HG03064 (cell line): ENCODE measurements around the gene TMEM156.
"Not testable (repeated sequence)": the region's sequence is repeated elsewhere in the genome, so short reads cannot be mapped to it uniquely, and the experiment has no call there.

Experiments used
- ATAC-seq: cut with Tn5 transposase; IDR thresholded peaks from one replicate; pipeline ENCODE4 v1.9.1; 2021; ENCODE audit warnings: low read depth; ENCODE audit not compliant: unreplicated experiment

Gene TMEM156

DNA sequence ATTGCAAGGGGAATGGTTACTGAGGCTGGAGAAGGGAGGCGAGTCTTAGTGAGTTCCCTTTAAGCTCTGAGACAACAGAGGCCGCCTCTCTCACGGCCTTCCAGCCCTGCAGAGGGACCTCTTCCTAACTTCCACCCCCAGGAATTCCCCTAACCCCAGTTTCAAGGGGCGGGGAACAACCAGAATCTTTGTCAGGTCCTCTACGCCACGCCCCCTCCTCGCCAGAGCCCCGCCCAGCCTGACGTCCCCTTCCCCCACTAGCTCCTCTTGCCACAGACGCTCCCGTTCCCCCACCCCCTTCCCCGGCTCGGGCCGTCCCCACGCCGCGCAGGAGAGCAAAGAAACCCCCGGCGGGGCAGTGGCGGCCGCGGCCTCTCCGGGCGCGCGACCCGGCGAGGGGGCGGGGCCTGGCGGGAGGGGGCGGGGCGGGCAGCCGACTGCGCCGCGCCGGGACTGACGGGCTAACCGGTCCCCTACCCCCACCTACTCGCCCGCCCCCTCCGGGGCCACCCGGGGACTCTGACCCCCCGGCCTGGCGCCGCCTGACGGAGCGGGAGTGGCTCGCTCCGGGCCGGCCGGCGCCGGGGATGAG is 12.3 kb upstream of the TMEM156 start:
- ATAC-seq, result peak; percentile 66

DNA sequence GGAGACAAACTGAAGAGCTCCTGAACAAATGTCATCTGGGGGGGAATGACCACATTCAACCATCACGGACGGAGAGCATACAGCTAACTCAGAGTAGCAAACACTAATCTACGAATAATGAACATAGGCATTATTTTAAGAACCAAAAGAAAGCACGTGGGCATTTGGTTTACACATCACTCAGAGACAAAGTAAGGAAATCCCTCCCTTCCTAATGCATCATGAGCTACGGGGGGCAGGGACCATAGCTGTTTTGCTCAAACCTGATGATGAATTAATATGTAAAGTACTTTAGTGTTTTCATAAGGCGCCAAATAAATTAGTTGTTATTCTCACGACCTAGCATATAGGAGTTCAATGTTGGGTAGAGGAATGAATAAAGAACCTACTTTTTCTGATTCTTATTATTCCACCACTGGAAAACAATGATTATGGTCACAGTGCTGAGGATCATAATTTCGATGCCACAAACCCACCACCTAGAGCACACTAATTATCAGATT is 11.7 kb upstream of the TMEM156 start:
- no peak for ATAC-seq

DNA sequence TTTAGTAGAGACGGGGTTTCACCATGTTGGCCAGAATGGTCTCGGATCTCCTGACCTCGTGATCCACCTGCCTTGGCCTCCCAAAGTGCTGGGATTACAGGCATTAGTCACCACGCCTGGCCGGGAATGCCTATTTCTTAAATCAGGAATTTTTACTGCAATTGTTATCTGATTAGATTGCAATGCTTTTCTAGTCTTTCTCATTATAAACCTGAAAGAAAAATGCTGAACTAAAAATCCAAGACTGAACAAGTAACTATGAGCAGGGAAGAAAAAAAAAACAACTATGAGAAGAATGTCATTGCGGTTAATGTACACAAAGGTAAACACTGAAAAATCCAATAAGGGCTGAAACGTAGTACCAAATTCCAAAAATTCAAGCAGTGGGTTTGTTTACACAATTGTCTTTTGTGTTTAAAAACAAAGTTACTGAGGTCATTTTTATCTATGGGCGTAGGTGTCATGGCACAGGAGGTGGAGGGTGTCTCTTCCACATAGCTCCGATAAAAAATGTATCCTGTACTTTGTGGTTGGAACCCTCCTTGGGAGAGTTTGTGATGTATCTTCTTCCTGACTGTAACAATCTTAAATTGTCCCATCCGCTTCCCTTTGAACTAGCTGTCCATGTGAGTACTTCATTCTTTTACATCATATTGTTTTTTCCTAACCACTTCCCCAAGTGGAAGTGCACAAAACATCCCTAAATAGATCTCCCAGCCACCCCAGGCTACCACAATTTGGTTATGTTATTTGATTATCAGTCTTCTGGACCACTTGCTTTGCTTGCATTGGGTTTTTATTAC is 11.1 kb upstream of the TMEM156 start:
- ATAC-seq, result no peak

DNA sequence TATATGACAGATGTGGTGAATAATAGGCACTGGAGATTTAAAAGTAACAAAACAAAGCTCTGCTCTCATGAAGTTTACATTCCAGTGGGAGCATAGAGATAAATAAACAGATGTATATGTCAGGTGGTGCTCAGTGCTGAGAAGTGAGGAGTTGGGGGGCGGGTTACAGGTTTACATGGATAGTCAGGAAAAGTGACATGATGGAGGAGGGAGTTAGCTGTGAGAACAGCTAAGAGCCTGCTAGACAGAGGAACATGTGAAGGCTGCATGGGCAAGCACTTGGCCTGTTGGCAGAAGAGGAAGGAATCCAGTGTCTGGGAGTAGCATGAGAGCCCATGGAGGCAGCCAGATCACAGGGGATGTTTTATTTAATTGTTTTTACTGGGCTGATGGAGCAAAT is 10.2 kb upstream of the TMEM156 start:
- no peak for ATAC-seq

DNA sequence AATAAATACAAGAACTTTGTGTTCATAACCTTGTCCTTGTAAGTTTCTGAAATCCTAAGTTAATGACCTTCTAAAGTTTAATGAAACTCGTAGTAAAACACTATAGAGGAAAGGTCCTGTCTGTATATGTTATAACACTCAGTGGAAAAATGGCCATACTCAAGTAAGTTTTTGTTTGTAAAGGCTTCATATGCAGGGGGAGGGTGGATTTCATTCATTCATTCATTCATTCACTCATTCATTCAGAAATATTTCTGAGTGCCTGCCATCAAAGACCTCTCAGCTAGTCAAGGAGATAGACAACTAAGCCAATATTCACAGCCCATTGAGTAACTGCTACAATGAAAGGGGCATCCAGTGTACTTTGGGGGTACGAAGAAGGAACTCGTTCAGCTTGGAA is 6.9 kb upstream of the TMEM156 start:
- no peak for ATAC-seq

DNA sequence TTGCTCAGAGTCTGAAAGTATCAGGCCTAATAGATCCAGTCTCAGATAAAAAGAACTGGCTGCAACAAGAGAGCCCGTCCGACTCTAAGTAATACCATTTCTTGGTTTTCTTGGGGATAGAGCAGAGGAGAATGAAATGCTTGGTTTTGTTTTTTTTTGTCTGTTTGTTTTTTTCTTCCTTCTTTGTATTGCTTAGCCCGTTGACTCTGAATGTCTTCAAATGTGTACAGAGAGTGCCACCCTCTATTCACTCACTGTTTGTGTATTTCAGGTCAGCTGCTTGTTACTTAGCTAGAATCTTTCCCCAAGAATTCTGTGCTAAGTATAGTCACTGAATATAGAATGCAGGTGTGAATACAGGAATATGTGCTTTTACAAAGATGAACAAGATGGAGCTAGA is 5.7 kb upstream of the TMEM156 start:
- no peak for ATAC-seq

DNA sequence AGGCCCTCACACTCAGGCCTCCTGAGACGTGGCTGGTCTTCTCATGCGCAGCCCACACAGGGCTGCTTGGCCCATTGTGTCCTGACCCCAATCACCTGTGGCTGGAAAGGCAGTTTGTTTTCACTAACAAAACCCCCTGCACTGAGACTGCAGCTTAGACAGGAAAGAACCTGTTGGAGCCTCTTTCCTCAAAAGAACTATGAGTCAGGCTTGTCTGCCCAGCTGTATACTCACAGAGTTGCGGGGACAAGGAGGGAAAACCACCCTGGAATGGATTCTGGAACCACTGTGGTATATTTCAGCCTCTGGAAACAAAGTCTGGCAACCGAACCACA is 5.2 kb upstream of the TMEM156 start:
- ATAC-seq, result no peak

DNA sequence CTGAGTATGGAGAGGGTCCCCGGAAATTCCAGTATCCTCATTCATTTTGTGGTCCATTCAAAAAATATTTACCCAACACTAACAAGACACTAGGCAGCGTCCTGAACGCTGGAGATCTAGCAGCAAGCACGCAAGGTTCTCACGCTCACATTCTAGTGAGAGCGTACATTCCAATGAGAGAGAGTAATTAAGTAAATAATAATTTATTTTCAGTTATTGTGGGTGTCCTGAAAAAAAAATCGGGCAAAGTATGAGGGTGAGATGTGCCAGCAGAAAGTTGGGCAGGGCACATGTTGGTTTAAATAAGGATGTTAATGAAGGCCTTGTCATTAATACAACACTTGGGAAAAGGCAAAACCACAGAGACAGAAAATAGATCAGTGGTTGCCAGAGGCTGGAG is 4.0 kb upstream of the TMEM156 start:
- no peak for ATAC-seq

DNA sequence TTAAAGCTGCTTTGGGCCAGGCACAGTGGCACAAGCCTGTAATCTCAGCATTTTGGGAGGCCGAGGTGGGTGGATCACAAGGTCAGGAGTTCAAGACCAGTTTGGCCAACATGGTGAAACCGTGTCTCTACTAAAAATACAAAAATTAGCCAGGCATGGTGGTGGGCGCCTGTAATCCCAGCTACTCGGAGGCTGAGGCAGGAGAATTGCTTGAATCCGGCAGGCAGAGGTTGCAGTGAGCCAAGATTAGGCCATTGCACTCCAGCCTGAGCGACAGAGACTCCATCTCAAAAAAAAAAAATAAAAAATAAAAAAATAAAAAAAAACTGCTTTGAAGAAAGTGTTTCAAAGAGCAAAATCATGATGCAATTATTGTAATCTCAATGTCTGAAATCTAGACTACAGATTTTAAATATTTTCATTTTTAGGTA is 604 bp downstream of the TMEM156 start:
- not testable (repeated sequence) for ATAC-seq

DNA sequence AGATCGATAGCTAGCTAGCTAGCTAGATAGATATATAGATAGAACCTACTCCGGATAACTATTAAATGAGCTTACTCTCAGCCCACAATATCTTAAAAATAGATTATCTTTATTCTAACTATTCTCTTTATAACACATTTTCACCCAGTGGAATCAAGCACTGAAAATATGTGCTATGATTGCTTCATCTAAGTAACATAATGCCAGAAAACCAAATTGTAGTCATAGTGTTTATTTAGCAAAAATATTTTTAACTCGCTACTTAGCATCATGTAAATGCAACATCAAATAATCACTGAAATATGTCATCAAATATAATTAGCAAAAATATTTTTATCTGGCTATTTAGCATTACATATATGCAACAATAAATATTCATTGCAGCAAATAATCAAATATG is 1.5 kb downstream of the TMEM156 start:
- ATAC-seq, result no peak

DNA sequence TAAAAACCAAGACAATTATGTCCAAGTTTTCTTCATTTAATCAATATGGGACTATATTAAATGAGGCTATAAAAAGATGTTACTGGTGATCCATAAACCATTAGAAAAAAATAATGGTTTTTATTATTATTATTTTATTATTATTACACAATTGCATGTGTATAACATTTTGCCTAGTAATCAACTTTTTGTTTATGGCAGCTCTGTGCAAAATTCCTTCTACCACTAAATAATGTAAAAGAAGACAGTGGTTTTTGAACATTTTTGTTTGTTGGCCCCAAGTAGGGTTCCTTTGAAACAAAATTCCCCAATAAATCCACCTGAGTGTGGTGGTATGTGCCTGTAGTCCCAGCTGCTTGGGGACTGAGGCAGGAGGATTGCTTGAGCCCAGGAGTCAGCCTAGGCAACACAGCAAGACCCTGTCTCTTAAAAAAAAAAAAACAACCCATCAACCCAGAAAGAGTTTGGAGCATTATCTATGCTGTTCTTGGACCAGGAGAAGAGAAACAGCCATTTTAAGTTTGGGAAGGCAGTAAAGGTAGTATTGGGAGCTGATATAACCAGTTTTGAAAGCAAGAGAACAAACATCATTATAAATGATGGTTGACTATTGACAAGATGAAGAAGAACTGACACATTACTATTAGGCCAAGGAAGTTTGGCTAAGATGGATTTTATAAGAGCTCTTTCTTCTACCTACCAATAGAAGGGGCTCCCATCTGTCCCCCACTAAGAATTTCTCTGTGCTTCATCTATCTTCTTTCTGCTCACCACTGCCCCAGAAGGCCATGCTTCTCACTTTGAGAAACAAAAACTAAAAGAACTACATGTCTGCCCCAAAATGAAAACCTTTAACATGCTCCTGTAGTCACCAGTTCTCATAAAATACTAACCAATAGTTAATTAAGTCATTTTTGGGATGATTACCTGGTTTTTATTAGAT is 2.2 kb downstream of the TMEM156 start:
- ATAC-seq, result no peak

DNA sequence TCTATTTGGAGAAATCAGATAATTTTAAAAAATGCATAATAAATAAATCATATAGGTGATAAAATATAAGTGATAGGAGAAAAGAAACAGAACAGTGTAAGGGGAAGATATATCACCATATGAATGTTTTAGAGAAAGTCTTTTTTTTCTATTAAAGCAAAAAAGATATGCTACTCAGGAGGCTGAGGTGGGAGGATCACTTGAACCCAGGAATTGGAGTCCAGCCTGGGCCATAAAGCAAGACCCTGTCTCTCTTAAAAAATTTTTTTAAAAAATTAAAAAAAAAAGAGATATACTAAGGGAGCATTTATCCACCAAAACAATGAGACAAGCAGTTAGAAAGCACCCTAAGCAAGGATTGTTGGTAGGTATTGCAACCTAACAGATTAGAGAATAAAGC is 6.1 kb downstream of the TMEM156 start:
- no peak for ATAC-seq

DNA sequence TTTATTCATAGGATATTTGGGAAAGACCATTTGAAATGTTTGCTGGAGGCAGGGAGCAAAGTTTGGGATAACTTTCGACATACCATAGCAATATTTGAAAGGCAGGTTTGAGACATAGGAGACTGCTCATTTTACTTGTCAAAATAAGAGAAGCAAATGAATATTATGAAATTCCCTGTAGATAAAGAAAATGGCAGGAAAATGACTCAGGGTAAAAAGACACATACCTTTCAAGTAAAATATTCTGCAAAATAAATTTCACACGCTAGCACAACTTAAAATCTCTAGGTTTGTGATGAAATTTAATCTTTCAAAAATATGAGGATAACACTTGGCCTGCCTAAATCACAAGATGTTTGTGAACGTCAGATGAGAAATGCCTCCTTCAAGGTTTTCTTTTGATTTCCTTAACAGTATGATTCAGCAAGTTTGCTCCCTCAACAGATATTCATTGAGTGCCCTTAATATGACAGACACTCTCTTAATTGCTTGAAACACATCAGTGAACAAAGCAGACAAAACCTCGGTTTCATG is 6.6 kb downstream of the TMEM156 start:
- ATAC-seq, result no peak

DNA sequence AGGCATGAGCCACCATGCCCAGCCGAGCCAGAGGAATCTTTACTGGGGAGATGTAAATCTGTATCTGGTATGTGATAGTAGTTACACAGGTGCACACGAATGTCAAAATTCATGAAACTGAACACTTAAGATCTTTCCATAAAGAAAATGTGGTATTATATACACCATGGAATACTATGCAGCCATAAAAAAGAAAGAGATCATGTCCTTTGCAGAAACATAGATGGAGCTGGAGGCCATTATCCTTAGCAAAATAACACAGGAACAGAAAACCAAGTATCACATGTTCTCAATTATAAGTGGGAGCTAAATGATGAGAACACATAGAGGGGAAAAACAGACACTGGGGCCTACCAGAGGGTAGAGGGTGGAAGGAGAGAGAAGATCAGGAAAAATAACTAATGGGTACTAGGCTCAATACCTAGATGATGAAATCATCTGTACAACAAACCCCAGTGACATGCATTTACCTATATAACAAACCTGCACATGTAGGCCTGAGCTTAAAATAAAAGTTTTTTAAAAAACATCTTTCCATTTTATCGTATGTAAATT is 7.8 kb downstream of the TMEM156 start:
- ATAC-seq, result no peak

DNA sequence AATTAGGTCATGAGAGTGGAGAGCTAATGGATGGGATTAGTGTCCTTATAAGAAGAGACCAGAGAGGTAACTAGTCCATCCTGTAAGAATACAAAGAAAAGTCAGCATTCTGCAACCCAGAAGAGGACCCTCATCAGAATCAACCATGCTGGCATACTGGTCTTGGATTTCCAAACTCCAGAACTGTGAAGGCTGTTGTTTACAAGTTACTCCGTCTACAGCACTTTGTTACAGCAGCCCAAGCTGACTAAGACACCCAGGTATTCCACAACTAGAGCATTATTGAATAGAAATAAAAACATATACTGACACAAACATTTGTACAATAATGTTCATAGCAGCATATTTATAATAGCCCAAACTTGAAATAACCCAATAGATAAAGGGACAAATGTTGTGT is 9.2 kb downstream of the TMEM156 start:
- no peak for ATAC-seq

DNA sequence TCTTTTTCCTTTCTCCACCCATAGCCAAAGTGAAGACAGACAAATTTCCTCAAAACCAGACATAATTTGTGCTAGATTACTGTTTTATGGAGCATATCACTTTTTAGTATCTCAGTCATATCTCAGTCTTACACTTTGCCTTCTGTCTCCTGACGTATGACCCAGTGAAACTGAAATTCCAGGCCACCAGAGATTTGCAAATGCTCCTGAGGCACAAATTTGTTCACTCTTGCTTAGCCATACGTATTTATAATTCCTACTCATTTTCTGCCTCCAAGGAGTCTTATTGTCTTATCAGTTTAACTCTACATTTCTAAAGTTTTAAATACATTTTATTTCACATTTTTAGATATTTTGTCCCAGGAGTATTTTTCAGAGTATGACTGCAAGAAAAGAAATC is 10.0 kb downstream of the TMEM156 start:
- ATAC-seq, result no peak

DNA sequence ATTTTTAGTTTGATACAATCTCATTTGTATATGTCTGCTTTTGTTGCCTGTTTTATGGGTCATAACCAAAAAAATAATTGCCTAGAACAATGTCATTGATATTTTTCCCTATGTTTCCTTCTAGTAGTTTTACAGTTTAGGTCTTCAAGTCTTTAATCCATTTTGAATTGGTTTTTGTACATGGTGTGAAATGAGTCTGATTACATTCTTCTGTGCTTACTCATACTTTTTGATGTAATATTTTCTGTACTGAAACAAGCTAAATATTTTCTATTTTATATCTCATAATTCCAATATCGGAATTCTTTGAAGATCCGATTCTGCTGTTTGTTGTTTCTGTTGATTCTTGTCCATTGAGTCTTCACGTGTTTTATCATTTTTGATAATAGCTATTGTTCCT is 10.6 kb downstream of the TMEM156 start:
- ATAC-seq, result no peak

DNA sequence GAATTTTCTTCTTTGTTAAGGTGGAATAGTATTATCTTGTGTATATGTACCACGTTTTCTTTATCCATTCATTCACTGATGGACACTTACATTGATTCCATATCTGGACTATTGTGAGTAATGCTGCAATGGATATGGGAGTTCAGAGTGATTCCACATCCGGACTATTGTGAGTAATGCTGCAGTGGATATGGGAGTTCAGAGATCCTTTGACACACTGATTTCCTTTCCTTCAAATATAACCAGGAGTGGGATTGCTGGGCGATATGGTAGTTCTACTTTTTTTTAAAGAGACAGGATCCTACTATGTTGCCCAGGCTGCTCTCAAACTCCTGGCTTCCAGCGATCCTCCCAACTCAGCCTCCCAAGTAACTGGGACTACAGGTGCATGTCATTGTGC is 12.1 kb downstream of the TMEM156 start:
- no peak for ATAC-seq

DNA sequence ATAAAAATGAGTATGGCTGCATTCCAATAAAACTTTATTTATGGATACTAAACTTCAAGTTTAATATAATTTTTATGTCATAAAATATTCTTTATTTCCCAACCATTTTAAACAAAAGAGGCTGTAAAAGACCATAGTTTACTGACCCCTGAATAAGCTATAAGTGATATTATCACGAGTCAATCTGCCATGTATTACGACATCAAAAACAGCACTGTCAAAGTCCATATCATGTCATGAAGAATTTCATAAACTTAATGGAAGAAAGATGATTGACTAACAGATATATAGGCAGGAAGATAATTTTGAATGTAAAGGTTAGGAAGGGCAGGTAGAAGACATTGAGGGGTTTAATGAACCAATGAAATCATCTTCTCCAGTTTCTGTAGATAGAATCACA is 18.2 kb downstream of the TMEM156 start:
- ATAC-seq, result no peak

DNA sequence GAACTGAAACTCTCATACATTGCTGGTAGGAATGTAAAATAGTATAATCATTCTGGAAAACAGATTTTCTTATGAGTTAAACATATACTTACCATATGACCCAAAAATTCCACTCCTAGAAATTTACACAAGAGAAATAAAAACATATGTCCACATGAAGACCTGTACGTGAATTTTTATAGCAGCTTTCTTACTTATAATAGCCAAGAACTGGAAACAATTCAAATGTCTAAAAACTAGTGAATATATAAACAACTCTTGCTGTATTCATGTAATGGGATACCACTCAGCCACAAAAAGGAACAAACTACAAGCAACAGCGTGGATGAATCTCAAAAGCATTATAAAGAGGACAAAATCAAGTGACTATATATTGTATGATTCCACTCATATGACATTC is 27.5 kb downstream of the TMEM156 start:
- ATAC-seq, result no peak

DNA sequence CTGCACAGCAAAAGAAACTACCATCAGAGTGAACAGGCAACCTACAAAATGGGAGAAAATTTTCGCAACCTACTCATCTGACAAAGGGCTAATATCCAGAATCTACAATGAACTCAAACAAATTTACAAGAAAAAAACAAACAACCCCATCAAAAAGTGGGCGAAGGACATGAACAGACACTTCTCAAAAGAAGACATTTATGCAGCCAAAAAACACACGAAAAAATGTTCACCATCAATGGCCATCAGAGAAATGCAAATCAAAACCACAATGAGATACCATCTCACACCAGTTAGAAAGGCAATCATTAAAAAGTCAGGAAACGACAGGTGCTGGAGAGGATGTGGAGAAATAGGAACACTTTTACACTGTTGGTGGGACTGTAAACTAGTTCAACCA is 30.2 kb downstream of the TMEM156 start:
- ATAC-seq, result not testable (repeated sequence)
